ENCODE results near the gene CD151. TPM values are rescaled to one million over a fixed set of nuclear protein-coding genes. Genes with fewer than 3 reads are reported as not detected.

The CD151 gene
- total RNA-seq, 1 experiment from 2014 or later: 296 TPM

DNA sequence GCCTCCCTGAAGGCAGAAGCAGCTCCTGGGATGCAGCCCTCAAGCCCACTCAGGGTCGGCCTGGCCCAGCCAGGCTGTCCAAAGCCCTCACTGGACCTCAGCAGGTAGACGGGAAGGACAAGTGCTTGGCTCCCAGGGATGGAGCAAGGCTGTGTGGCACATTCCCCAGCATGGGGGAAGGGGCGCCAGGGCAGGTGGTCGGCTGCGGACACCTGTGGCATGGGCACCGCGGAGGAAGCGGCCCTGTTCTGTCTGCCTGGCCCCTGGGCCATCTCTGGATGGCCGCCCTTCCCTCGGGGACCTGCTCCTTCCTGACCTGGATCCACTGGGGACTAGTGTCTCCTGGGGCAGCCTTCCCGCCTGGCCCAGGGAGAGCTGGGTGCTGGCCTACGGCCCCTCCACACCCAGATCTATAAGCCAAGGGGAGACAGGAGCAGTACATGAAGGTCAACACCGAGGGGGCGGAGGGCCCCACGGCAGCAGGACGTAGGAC is 51.9 kb downstream of the CD151 start:
- DNase-seq (ENCODE audit: low read depth, low spot score): no peak
- CTCF ChIA-PET: no interaction called here
- Histone ChIP-seq H3K4me1 (ENCODE audit: control insufficient read depth in 1 of 2, insufficient read depth in 2 of 2, low read length in 2 of 2) (no peaks in the 10 kb centered on the region), H4K20me1 (ENCODE audit: insufficient read depth) (no peaks in the 10 kb centered on the region), H2AFZ (ENCODE audit: low read depth, low read length, poor library complexity, severe bottlenecking) (no peak overlapping the region), H3K9ac (ENCODE audit: low read length) (no peak overlapping the region), H3K4me2 (ENCODE audit: low read length) (no peak overlapping the region), H3K9me3 (ENCODE audit: control insufficient read depth in 1 of 2, insufficient read depth in 1 of 2, low read depth in 1 of 2, low read length in 2 of 2) (no peaks in the 10 kb centered on the region), H3K79me2 (ENCODE audit: insufficient read depth, low read length) (no peaks in the 10 kb centered on the region), H3K36me3 (ENCODE audit: control insufficient read depth in 1 of 2, insufficient read depth in 2 of 2, low read length in 2 of 2) (peaks cover 2 to 4% of the 10 kb centered on the region in 2 experiments; a peak in 3 of 4 replicates), H3K4me3 (replicated peaks in 1 of 2; ENCODE audit: low read depth in 1 of 2, low read length in 2 of 2) (no peak overlapping the region), H3K27me3 (ENCODE audit: insufficient read depth, low read length) (no peaks in the 10 kb centered on the region), H3K27ac (ENCODE audit: low read depth, low read length) (no peak overlapping the region), H3K9me2 (ENCODE audit: insufficient read depth) (no peaks in the 10 kb centered on the region)
- RAD21 ChIA-PET (ENCODE audit: low non-redundant PET in 1 of 2, low total read pairs in 2 of 2, uncharacterized antibody in 2 of 2, unreplicated experiment in 2 of 2): no interaction called here
- ATAC-seq: no peak
- TF ChIP-seq JUND (IDR thresholded peaks at IDR 0.05) (no peak), CTCF (IDR thresholded peaks at IDR 0.05 in 2 of 3, conservative IDR thresholded peaks at IDR 0.05 in 1 of 3; ENCODE audit: borderline replicate concordance in 1 of 3, insufficient read depth in 1 of 3, low read depth in 2 of 3, low read length in 2 of 3) (no peak), SRF (IDR thresholded peaks at IDR 0.05; ENCODE audit: low read depth) (no peak), ZBTB33 (IDR thresholded peaks at IDR 0.05; ENCODE audit: extremely low read depth, insufficient replicate concordance, low read length) (no peak), ELF1 (IDR thresholded peaks at IDR 0.05; ENCODE audit: borderline replicate concordance, low read depth) (no peak), REST (IDR thresholded peaks at IDR 0.05; ENCODE audit: low read depth) (no peak), CBX3 (IDR thresholded peaks at IDR 0.05; ENCODE audit: low read depth) (no peak), EZH2 (IDR thresholded peaks at IDR 0.05) (no peak), POLR2A (IDR thresholded peaks at IDR 0.05; ENCODE audit: borderline replicate concordance, extremely low read depth, insufficient read depth, insufficient read length) (no peak), SIN3A (IDR thresholded peaks at IDR 0.05; ENCODE audit: low read depth) (no peak)
- TF ChIP-seq, protein P1, sequence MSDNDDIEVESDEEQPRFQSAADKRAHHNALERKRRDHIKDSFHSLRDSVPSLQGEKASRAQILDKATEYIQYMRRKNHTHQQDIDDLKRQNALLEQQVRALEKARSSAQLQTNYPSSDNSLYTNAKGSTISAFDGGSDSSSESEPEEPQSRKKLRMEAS (IDR thresholded peaks at IDR 0.05): no peak
- POLR2A ChIA-PET: no interaction called here
- intact Hi-C loops (cut with micrococcal nuclease): no loop called here
- no TSS peak for BruUV-seq (replicated peaks)
